Sigmoid colon (tissue), 4 donors: ENCODE results near the gene THBS2.

ENCODE experiments used
- EP300 ChIP-seq, 4 donors: sonication (generic); formaldehyde crosslinking; IDR thresholded peaks; one replicate each; pipeline ENCODE4 v1.6.1; 2017; ENCODE audit warnings: antibody characterized with exemption in 4 of 4
- POLR2A ChIP-seq, 2 donors: fragments of 450-650 bp; IDR thresholded peaks; one replicate each; pipeline ENCODE4 v1.6.1; 2016; ENCODE audit warnings: antibody characterized with exemption in 2 of 2, mild to moderate bottlenecking in 2 of 2, moderate library complexity in 2 of 2
- POLR2AphosphoS5 ChIP-seq, 4 donors: sonication (generic); formaldehyde crosslinking; IDR thresholded peaks; one replicate each; pipeline ENCODE4 v1.6.1; 2017; ENCODE audit warnings: antibody characterized with exemption in 4 of 4
- TF ChIP-seq, protein P1 (sequence below), 4 experiments: fragments of 450-650 bp in 3 of 4; fragments of 200-600 bp in 1 of 4; IDR thresholded peaks; one replicate each; pipeline ENCODE4 v1.5.1; 2016 to 2019; ENCODE audit warnings: antibody characterized with exemption in 4 of 4, mild to moderate bottlenecking in 3 of 4, moderate library complexity in 2 of 4

GRCh38 chr6:169271877-169272216 is 18.2 kb upstream of the THBS2 start:
- TF ChIP-seq, protein P1, sequence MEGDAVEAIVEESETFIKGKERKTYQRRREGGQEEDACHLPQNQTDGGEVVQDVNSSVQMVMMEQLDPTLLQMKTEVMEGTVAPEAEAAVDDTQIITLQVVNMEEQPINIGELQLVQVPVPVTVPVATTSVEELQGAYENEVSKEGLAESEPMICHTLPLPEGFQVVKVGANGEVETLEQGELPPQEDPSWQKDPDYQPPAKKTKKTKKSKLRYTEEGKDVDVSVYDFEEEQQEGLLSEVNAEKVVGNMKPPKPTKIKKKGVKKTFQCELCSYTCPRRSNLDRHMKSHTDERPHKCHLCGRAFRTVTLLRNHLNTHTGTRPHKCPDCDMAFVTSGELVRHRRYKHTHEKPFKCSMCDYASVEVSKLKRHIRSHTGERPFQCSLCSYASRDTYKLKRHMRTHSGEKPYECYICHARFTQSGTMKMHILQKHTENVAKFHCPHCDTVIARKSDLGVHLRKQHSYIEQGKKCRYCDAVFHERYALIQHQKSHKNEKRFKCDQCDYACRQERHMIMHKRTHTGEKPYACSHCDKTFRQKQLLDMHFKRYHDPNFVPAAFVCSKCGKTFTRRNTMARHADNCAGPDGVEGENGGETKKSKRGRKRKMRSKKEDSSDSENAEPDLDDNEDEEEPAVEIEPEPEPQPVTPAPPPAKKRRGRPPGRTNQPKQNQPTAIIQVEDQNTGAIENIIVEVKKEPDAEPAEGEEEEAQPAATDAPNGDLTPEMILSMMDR (IDR thresholded peaks at IDR 0.05), result no peak
- TF ChIP-seq POLR2A (IDR thresholded peaks at IDR 0.05) (no peak), POLR2AphosphoS5 (IDR thresholded peaks at IDR 0.05) (no peak), EP300 (IDR thresholded peaks at IDR 0.05) (no peak)
